HepG2 (cell line): ENCODE data around the gene CAND2. TPM values are rescaled to one million over a fixed set of nuclear protein-coding genes. Genes with fewer than 3 reads are reported as not detected.
A peak's percentile ranks its signal among the peaks of the same experiment; 100 is the strongest.

ENCODE experiments used
- ATAC-seq: fragments of 200-7000 bp; cut with Tn5 transposase; 3 replicates; pipeline ENCODE4 v1.9.1; 2020; ENCODE audit warnings: mild to moderate bottlenecking, moderate library complexity
- BruUV-seq: library from RNA; stranded (reverse); fragments of 400-500 nt; replicated peaks from 2 replicates; lab custom pipeline; 2021; lab: Mats Ljungman, UMichigan
- CTCF ChIA-PET: fragments of 300-600 bp; formaldehyde crosslinking; extraction: SDS; loops from one replicate; lab custom pipeline; 2021; ENCODE audit warnings: low total read pairs, inconsistent platforms, low intra/inter-chr PET ratio; lab: Yijun Ruan, JAX
- POLR2A ChIA-PET: fragments of 350-600 bp; sonication (Branson Sonifier 250); formaldehyde crosslinking; loops from one replicate; lab custom pipeline; 2020; ENCODE audit warnings: antibody characterized with exemption, inconsistent platforms; lab: Yijun Ruan, JAX
- DNase-seq: peaks from one replicate; pipeline ENCODE4 v3.0.0-alpha.2; 2015; ENCODE audit warnings: low spot score
- FAIRE-seq: peaks from 3 replicates; lab custom pipeline; 2011; peaks lifted over from hg19 to GRCh38; lab: Jason Lieb, UNC
- H2AFZ ChIP-seq: one replicate; pipeline ENCODE4 v1.6.1; 2011; ENCODE audit warnings: low read length, inconsistent platforms
- H3K27ac ChIP-seq: fragments of 300-600 bp; 3 replicates; pipeline ENCODE4 v1.8.0; 2011; ENCODE audit warnings: mixed run types, mild to moderate bottlenecking, mixed read lengths, low read length, inconsistent platforms; ENCODE audit not compliant: insufficient read depth; ENCODE audit errors: extremely low read length
- H3K27me3 ChIP-seq, 2 experiments: fragments of 200-600 bp in 1 of 2; 2 replicates in 1 of 2; 3 replicates in 1 of 2; pipeline versions ENCODE4 v1.6.0 to v1.8.0; 2011; ENCODE audit warnings: low read length in 2 of 2, mild to moderate bottlenecking in 2 of 2, moderate library complexity in 2 of 2, inconsistent platforms in 1 of 2; ENCODE audit not compliant: insufficient read depth in 2 of 2, control insufficient read depth in 1 of 2
- H3K36me3 ChIP-seq, 2 experiments: fragments of 200-600 bp in 1 of 2; replicated peaks in 1 of 2; 2 replicates in 1 of 2; 3 replicates in 1 of 2; pipeline versions ENCODE4 v1.5.1 to v1.8.0; 2011; ENCODE audit warnings: low read length in 2 of 2, inconsistent platforms in 1 of 2; ENCODE audit not compliant: insufficient read depth in 2 of 2, control insufficient read depth in 1 of 2
- H3K4me1 ChIP-seq: 2 replicates; pipeline ENCODE4 v1.5.1; 2012; ENCODE audit warnings: low read length, inconsistent platforms; ENCODE audit not compliant: insufficient read depth
- H3K4me2 ChIP-seq: 2 replicates; pipeline ENCODE4 v1.6.0; 2011; ENCODE audit warnings: low read depth, low read length, inconsistent platforms
- H3K4me3 ChIP-seq, 3 experiments: fragments of 200-600 bp in 1 of 3; sonication (generic), shearing (Covaris generic) in 1 of 3; replicated peaks in 1 of 3; 2 replicates each; pipeline ENCODE4 v1.5.1; 2011 to 2016; ENCODE audit warnings: low read length in 3 of 3, inconsistent platforms in 2 of 3, low read depth in 2 of 3, mild to moderate bottlenecking in 2 of 3, control low read depth in 1 of 3, mixed read lengths in 1 of 3; ENCODE audit not compliant: insufficient read depth in 1 of 3
- H3K79me2 ChIP-seq: one replicate; pipeline ENCODE4 v1.6.1; 2011; ENCODE audit warnings: low read length, inconsistent platforms; ENCODE audit not compliant: insufficient read depth
- H3K9ac ChIP-seq: 2 replicates; pipeline ENCODE4 v1.6.0; 2011; ENCODE audit warnings: mild to moderate bottlenecking, low read depth, low read length, inconsistent platforms; ENCODE audit not compliant: insufficient read depth
- H3K9me3 ChIP-seq: 2 replicates; pipeline ENCODE4 v1.5.1; 2012; ENCODE audit warnings: mild to moderate bottlenecking, low read length
- H4K20me1 ChIP-seq: 2 replicates; pipeline ENCODE4 v1.6.0; 2011; ENCODE audit warnings: inconsistent platforms, mild to moderate bottlenecking, low read length, moderate library complexity; ENCODE audit not compliant: insufficient read depth
- HDAC1 ChIP-seq: sonication (generic); formaldehyde crosslinking; IDR thresholded peaks from 2 replicates; pipeline ENCODE4 v1.5.1; 2020; ENCODE audit warnings: mild to moderate bottlenecking, missing genetic modification reagents
- HDAC6 ChIP-seq: fragments of 200-600 bp; sonication (generic); IDR thresholded peaks from 2 replicates; pipeline ENCODE4 v1.7.0; 2017; ENCODE audit warnings: mild to moderate bottlenecking, antibody characterized with exemption, low read length, low read depth
- KDM4B ChIP-seq: sonication (generic); formaldehyde crosslinking; IDR thresholded peaks from 2 replicates; pipeline ENCODE4 v1.4.0; 2020; ENCODE audit warnings: missing genetic modification reagents
- MAFF ChIP-seq: IDR thresholded peaks from 2 replicates; pipeline ENCODE4 v1.6.1; 2011; ENCODE audit warnings: low read depth, low read length, improper control_type of control experiment
- MAFK ChIP-seq, 2 experiments: IDR thresholded peaks in 1 of 2; conservative IDR thresholded peaks in 1 of 2; 2 replicates each; pipeline ENCODE4 v1.6.1; 2011; ENCODE audit warnings: improper control_type of control experiment in 2 of 2, low read length in 2 of 2
- NCOR1 ChIP-seq: fragments of 200-600 bp; sonication (generic); IDR thresholded peaks from 2 replicates; pipeline ENCODE4 v1.7.0; 2017; ENCODE audit warnings: antibody characterized with exemption, low read length, borderline replicate concordance
- NFKBIZ ChIP-seq: IDR thresholded peaks from 2 replicates; pipeline ENCODE4 v1.6.1; 2018; ENCODE audit warnings: missing genetic modification reagents, missing compliant biosample characterization
- RORA ChIP-seq: sonication (generic); formaldehyde crosslinking; IDR thresholded peaks from 2 replicates; pipeline ENCODE4 v1.5.0; 2020; ENCODE audit warnings: mild to moderate bottlenecking, missing genetic modification reagents, moderate library complexity
- SALL1 ChIP-seq: sonication (generic); formaldehyde crosslinking; IDR thresholded peaks from 2 replicates; pipeline ENCODE4 v1.8.0; 2022; ENCODE audit warnings: mild to moderate bottlenecking, missing genetic modification reagents
- TBL1XR1 ChIP-seq: fragments of 150-350 bp; IDR thresholded peaks from 2 replicates; pipeline ENCODE4 v1.6.1; 2014; ENCODE audit warnings: borderline replicate concordance, low read length; ENCODE audit not compliant: partially characterized antibody
- TBP ChIP-seq: sonication (generic); formaldehyde crosslinking; IDR thresholded peaks from 2 replicates; pipeline ENCODE4 v1.5.0; 2020; ENCODE audit warnings: missing genetic modification reagents
- ZNF121 ChIP-seq: sonication (generic); formaldehyde crosslinking; IDR thresholded peaks from 2 replicates; pipeline ENCODE4 v1.5.0; 2020; ENCODE audit warnings: mild to moderate bottlenecking, missing genetic modification reagents
- ZNF3 ChIP-seq: IDR thresholded peaks from 2 replicates; pipeline ENCODE4 v1.7.0; 2017; ENCODE audit warnings: inconsistent platforms
- WGBS: methylation state at CpG from one replicate; pipeline ENCODE4 v1.1.6; 2017; ENCODE audit warnings: low lambda C conversion rate; 5-methylcytosine and 5-hydroxymethylcytosine counted together
- in situ Hi-C: cut with HindIII; loops from 2 replicates; pipeline ENCODE4 v1.10.0; 2017; ENCODE audit warnings: low pct_unique_long_range_greater_than_20kb; ENCODE audit not compliant: extremely low pct_ligation_motif_present
- intact Hi-C: fragments of 100-400 bp; cut with micrococcal nuclease; formaldehyde crosslinking; loops from one replicate; pipeline ENCODE4 v1.10.0; 2022; ENCODE audit not compliant: unreplicated experiment
- polyA plus RNA-seq, 8 experiments: library from polyadenylated mRNA; depleted of rRNA in 3 of 8; stranded (reverse) in 7 of 8; unstranded in 1 of 8; fragments of >200 nt; fragmentation: Illumina TruSeq in 4 of 8; extraction: Trizol in 4 of 8; gene quantifications; 2 replicates each; pipeline versions ENCODE4 v1.2.1 to v1.2.3, GENCODE V29; 2011 to 2016; ENCODE audit warnings: low read depth in 4 of 8, missing spikeins in 1 of 8, mixed read lengths in 1 of 8; ENCODE audit not compliant: insufficient read depth in 1 of 8
- total RNA-seq, 5 experiments: library from RNA; depleted of rRNA; stranded (reverse); fragments of >200 nt; fragmentation: Illumina TruSeq; extraction: Trizol; gene quantifications; 2 replicates each; pipeline ENCODE4 v1.2.3, GENCODE V29; 2016; ENCODE audit warnings: low read depth in 1 of 5
- TF ChIP-seq, protein P1 (sequence below): sonication (generic); formaldehyde crosslinking; IDR thresholded peaks from 2 replicates; pipeline ENCODE4 v1.5.0; 2020; ENCODE audit warnings: mild to moderate bottlenecking, missing genetic modification reagents
- TF ChIP-seq, protein P2 (sequence below): sonication (generic); formaldehyde crosslinking; IDR thresholded peaks from 2 replicates; pipeline ENCODE4 v1.9.0; 2021; ENCODE audit warnings: missing genetic modification reagents, mild to moderate bottlenecking, borderline replicate concordance
- TF ChIP-seq, protein P3 (sequence below): sonication (generic); formaldehyde crosslinking; IDR thresholded peaks from 2 replicates; pipeline ENCODE4 v1.8.1; 2023; ENCODE audit warnings: missing genetic modification reagents, inconsistent platforms, borderline replicate concordance
- TF ChIP-seq, protein P4 (sequence below): sonication (generic); formaldehyde crosslinking; IDR thresholded peaks from 2 replicates; pipeline ENCODE4 v1.5.0; 2020; ENCODE audit warnings: mild to moderate bottlenecking, missing genetic modification reagents

The CAND2 gene
- total and polyA plus RNA-seq, 2 of the 13 experiments (the other 11 are each of a cell fraction or from before 2014, with no cell fraction given): 0.01 TPM; not detected in 1

DNA sequence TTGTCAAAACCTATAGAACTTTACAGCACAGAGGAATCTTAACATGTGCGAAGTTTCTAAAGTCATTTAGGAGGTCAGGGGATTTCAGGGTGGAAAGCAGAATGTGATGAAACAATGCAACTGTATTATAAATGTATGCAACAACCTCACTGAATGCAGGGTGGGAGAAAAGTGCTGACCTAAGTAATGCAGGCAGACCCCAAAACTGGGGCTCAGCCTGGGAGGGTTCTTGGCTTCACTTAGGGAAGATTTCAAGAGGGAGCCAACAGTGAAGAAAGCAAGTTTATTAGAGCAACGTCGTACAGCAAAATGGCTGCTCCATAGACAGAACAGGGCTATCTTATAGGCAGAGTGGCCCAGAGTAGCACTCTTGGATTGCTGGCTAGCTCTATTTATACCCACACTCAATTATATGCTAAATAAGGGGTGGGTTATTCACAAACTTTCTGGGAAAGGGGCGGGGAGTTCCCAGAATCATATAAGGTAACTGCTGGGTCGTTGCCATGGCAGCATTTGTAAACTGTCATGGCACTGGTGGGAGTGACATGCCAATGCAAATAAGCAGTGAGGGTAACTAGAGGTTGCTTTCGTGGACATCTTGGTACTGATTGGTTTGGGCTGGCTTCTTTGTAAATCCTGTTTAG, 14.2 kb upstream of the CAND2 start:
- H3K4me1 ChIP-seq: no peaks in the 10 kb centered on the region
- WGBS: 17% methylated on average over 6 of the region's 6 CpGs
- no peaks in the 10 kb centered on the region for H3K9me3 ChIP-seq
- H3K9ac ChIP-seq: no peak overlapping the region
- no peak for ATAC-seq
- H3K27me3 ChIP-seq: peaks cover 0 to 3% of the 10 kb centered on the region in 2 experiments; a peak in 2 of 5 replicates
- intact Hi-C loops: no loop called here
- no peaks in the 10 kb centered on the region for H4K20me1 ChIP-seq
- no peak overlapping the region for H3K4me3 ChIP-seq
- no peaks in the 10 kb centered on the region for H3K36me3 ChIP-seq
- no peak for FAIRE-seq
- no peak overlapping the region for H2AFZ ChIP-seq
- ChIA-PET CTCF (no interaction called here), POLR2A (no interaction called here)
- H3K4me2 ChIP-seq: no peak overlapping the region
- DNase-seq: no peak
- in situ Hi-C loops: no loop called here
- BruUV-seq: no TSS peak
- no peak overlapping the region for H3K27ac ChIP-seq
- TF ChIP-seq SALL1 (CRISPR knock-in tag): no peak
- TF ChIP-seq TBP: no peak
- TF ChIP-seq, protein P1, sequence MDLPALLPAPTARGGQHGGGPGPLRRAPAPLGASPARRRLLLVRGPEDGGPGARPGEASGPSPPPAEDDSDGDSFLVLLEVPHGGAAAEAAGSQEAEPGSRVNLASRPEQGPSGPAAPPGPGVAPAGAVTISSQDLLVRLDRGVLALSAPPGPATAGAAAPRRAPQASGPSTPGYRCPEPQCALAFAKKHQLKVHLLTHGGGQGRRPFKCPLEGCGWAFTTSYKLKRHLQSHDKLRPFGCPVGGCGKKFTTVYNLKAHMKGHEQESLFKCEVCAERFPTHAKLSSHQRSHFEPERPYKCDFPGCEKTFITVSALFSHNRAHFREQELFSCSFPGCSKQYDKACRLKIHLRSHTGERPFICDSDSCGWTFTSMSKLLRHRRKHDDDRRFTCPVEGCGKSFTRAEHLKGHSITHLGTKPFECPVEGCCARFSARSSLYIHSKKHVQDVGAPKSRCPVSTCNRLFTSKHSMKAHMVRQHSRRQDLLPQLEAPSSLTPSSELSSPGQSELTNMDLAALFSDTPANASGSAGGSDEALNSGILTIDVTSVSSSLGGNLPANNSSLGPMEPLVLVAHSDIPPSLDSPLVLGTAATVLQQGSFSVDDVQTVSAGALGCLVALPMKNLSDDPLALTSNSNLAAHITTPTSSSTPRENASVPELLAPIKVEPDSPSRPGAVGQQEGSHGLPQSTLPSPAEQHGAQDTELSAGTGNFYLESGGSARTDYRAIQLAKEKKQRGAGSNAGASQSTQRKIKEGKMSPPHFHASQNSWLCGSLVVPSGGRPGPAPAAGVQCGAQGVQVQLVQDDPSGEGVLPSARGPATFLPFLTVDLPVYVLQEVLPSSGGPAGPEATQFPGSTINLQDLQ (CRISPR knock-in tag): no peak
- no peak for TF ChIP-seq NFKBIZ (CRISPR knock-in tag)
- TF ChIP-seq, protein P2, sequence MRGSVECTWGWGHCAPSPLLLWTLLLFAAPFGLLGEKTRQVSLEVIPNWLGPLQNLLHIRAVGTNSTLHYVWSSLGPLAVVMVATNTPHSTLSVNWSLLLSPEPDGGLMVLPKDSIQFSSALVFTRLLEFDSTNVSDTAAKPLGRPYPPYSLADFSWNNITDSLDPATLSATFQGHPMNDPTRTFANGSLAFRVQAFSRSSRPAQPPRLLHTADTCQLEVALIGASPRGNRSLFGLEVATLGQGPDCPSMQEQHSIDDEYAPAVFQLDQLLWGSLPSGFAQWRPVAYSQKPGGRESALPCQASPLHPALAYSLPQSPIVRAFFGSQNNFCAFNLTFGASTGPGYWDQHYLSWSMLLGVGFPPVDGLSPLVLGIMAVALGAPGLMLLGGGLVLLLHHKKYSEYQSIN (CRISPR knock-in tag): no peak
- TF ChIP-seq RORA (CRISPR knock-in tag): no peak
- TF ChIP-seq, protein P3, sequence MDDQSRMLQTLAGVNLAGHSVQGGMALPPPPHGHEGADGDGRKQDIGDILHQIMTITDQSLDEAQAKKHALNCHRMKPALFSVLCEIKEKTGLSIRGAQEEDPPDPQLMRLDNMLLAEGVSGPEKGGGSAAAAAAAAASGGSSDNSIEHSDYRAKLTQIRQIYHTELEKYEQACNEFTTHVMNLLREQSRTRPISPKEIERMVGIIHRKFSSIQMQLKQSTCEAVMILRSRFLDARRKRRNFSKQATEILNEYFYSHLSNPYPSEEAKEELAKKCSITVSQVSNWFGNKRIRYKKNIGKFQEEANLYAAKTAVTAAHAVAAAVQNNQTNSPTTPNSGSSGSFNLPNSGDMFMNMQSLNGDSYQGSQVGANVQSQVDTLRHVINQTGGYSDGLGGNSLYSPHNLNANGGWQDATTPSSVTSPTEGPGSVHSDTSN (CRISPR knock-in tag): no peak
- no peak for TF ChIP-seq HDAC1 (CRISPR knock-in tag)
- peak; percentile 35; the same call in 1 of the 2 replicates for TF ChIP-seq MAFF
- no peak for TF ChIP-seq ZNF121
- TF ChIP-seq NCOR1: no peak
- TF ChIP-seq KDM4B (CRISPR knock-in tag): no peak
- TF ChIP-seq HDAC6: no peak
- no peak for TF ChIP-seq ZNF3 (CRISPR knock-in tag)
- no peak for TF ChIP-seq TBL1XR1
- TF ChIP-seq, protein P4, sequence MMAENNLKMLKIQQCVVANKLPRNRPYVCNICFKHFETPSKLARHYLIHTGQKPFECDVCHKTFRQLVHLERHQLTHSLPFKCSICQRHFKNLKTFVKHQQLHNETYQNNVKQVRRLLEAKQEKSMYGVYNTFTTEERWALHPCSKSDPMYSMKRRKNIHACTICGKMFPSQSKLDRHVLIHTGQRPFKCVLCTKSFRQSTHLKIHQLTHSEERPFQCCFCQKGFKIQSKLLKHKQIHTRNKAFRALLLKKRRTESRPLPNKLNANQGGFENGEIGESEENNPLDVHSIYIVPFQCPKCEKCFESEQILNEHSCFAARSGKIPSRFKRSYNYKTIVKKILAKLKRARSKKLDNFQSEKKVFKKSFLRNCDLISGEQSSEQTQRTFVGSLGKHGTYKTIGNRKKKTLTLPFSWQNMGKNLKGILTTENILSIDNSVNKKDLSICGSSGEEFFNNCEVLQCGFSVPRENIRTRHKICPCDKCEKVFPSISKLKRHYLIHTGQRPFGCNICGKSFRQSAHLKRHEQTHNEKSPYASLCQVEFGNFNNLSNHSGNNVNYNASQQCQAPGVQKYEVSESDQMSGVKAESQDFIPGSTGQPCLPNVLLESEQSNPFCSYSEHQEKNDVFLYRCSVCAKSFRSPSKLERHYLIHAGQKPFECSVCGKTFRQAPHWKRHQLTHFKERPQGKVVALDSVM (CRISPR knock-in tag): no peak
- TF ChIP-seq MAFK (conservative IDR thresholded peaks at IDR 0.05 in 1 of 2, IDR thresholded peaks at IDR 0.05 in 1 of 2; ENCODE audit: low read length in 2 of 2): peak; percentile 20 to 63; a peak in 2 of 4 replicates
- H3K79me2 ChIP-seq: no peaks in the 10 kb centered on the region
